CD14-positive monocyte (primary cell): ENCODE data around the gene AGPAT3. TPM values are rescaled to one million over a fixed set of nuclear protein-coding genes. Genes with fewer than 3 reads are reported as not detected.

Experiments used
- DNase-seq, 3 donors: peaks; one replicate each; pipeline ENCODE4 v3.0.0-alpha.2; 2011 to 2022
- H2AFZ ChIP-seq: 2 replicates; pipeline ENCODE4 v1.6.0; 2012; ENCODE audit warnings: mild to moderate bottlenecking, low read depth, low read length, inconsistent platforms; ENCODE audit not compliant: insufficient read depth, poor library complexity, severe bottlenecking
- H3K27ac ChIP-seq, 2 donors: 1 replicate in 1 of 2; 2 replicates in 1 of 2; pipeline ENCODE4 v1.5.1; 2012 to 2013; ENCODE audit warnings: low read length in 2 of 2, control low read depth in 1 of 2, inconsistent platforms in 1 of 2, low read depth in 1 of 2, mild to moderate bottlenecking in 1 of 2
- H3K27me3 ChIP-seq, 2 donors: one replicate each; pipeline versions ENCODE4 v1.6.0 to v1.6.1; 2011 to 2013; ENCODE audit warnings: low read length in 2 of 2; ENCODE audit not compliant: control insufficient read depth in 2 of 2, insufficient read depth in 2 of 2
- H3K36me3 ChIP-seq, 2 donors: replicated peaks in 1 of 2; 1 replicate in 1 of 2; 2 replicates in 1 of 2; pipeline versions ENCODE4 v1.5.1 to v1.6.1; 2012 to 2013; ENCODE audit warnings: low read length in 2 of 2, control low read depth in 1 of 2, inconsistent platforms in 1 of 2, mild to moderate bottlenecking in 1 of 2; ENCODE audit not compliant: insufficient read depth in 2 of 2, control insufficient read depth in 1 of 2
- H3K4me1 ChIP-seq, 2 donors: 1 replicate in 1 of 2; 2 replicates in 1 of 2; pipeline versions ENCODE4 v1.5.1 to v1.6.1; 2012 to 2013; ENCODE audit warnings: low read length in 2 of 2, control low read depth in 1 of 2, inconsistent platforms in 1 of 2, mild to moderate bottlenecking in 1 of 2, moderate library complexity in 1 of 2; ENCODE audit not compliant: insufficient read depth in 2 of 2, control insufficient read depth in 1 of 2
- H3K4me2 ChIP-seq: replicated peaks from 2 replicates; pipeline ENCODE3; 2012; ENCODE audit warnings: low read length, moderate library complexity, mild to moderate bottlenecking; ENCODE audit not compliant: poor library complexity, severe bottlenecking; ENCODE audit errors: extremely low read depth
- H3K4me3 ChIP-seq, 3 experiments: fragments of 200-600 bp in 1 of 3; sonication (generic) in 1 of 3; replicated peaks in 1 of 3; 1 replicate in 2 of 3; 2 replicates in 1 of 3; pipeline ENCODE4 v1.5.1; 2011 to 2013; ENCODE audit warnings: low read length in 3 of 3, mild to moderate bottlenecking in 3 of 3, control low read depth in 2 of 3, low read depth in 2 of 3, inconsistent platforms in 1 of 3, moderate library complexity in 1 of 3
- H3K79me2 ChIP-seq: 2 replicates; pipeline ENCODE4 v1.6.0; 2012; ENCODE audit warnings: mild to moderate bottlenecking, control low read depth, inconsistent platforms, low read length, moderate library complexity; ENCODE audit not compliant: insufficient read depth
- H3K9ac ChIP-seq: 2 replicates; pipeline ENCODE4 v1.6.0; 2017; ENCODE audit warnings: low read length, mild to moderate bottlenecking; ENCODE audit not compliant: insufficient read depth, poor library complexity, severe bottlenecking
- H3K9me3 ChIP-seq, 2 donors: replicated peaks in 1 of 2; 1 replicate in 1 of 2; 2 replicates in 1 of 2; pipeline versions ENCODE4 v1.5.1 to v1.6.1; 2012 to 2013; ENCODE audit warnings: low read length in 2 of 2, control low read depth in 1 of 2; ENCODE audit not compliant: control insufficient read depth in 1 of 2, insufficient read depth in 1 of 2
- H4K20me1 ChIP-seq: 2 replicates; pipeline ENCODE4 v1.6.0; 2012; ENCODE audit warnings: mild to moderate bottlenecking, low read length, control low read depth, moderate library complexity; ENCODE audit not compliant: insufficient read depth
- H3K27ac Mint-ChIP-seq, 7 donors: one replicate each; pipeline ENCODE4 v1.8.0; 2020; ENCODE audit warnings: mild to moderate bottlenecking in 7 of 7, mixed read lengths in 7 of 7, moderate library complexity in 6 of 7, inconsistent platforms in 2 of 7
- H3K27me3 Mint-ChIP-seq, 3 donors: one replicate each; pipeline ENCODE4 v1.8.0; 2021 to 2022; ENCODE audit warnings: low read depth in 3 of 3, mild to moderate bottlenecking in 3 of 3, mixed read lengths in 3 of 3, moderate library complexity in 3 of 3, inconsistent platforms in 1 of 3
- H3K36me3 Mint-ChIP-seq, 2 donors: one replicate each; pipeline ENCODE4 v1.8.0; 2020; ENCODE audit warnings: mixed read lengths in 2 of 2, inconsistent platforms in 1 of 2, mild to moderate bottlenecking in 1 of 2
- H3K4me1 Mint-ChIP-seq: one replicate; pipeline ENCODE4 v1.8.0; 2020; ENCODE audit warnings: mild to moderate bottlenecking, mixed read lengths
- H3K4me3 Mint-ChIP-seq, 2 donors: one replicate each; pipeline ENCODE4 v1.8.0; 2020; ENCODE audit warnings: mild to moderate bottlenecking in 2 of 2, mixed read lengths in 2 of 2, moderate library complexity in 1 of 2
- H3K9me3 Mint-ChIP-seq, 7 donors: one replicate each; pipeline ENCODE4 v1.8.0; 2020 to 2022; ENCODE audit warnings: mixed read lengths in 7 of 7, mild to moderate bottlenecking in 6 of 7, moderate library complexity in 6 of 7, inconsistent platforms in 2 of 7
- WGBS: methylation state at CpG from one replicate; pipeline ENCODE4 v1.1.5; 2013; ENCODE audit warnings: missing lambda C conversion rate; ENCODE audit not compliant: insufficient coverage; 5-methylcytosine and 5-hydroxymethylcytosine counted together
- intact Hi-C, 2 donors: fragments of 100-400 bp; cut with micrococcal nuclease; formaldehyde crosslinking; loops; one replicate each; pipeline versions ENCODE4 v1.15.0 to v1.15.1; 2023
- polyA plus RNA-seq, 3 donors: library from polyadenylated mRNA; depleted of rRNA in 1 of 3; unstranded in 2 of 3; stranded (reverse) in 1 of 3; fragments of 300-500 nt in 2 of 3; fragments of >200 nt in 1 of 3; fragmentation: Illumina TruSeq in 2 of 3; gene quantifications; 1 replicate in 2 of 3; 2 replicates in 1 of 3; pipeline ENCODE4 v1.2.3, GENCODE V29; 2012 to 2021
- TF ChIP-seq, protein P1 (sequence below): fragments of 200-600 bp; IDR thresholded peaks from one replicate; pipeline ENCODE4 v1.8.0; 2022; ENCODE audit warnings: antibody characterized with exemption, mild to moderate bottlenecking

Gene AGPAT3
- polyA plus RNA-seq, 3 donors: 24.9 to 49.3 (median 26.2) TPM

- Mint-ChIP-seq H3K27ac (no peak overlapping the region), H3K27me3 (peaks cover 0 to 3% (median 0%) of the 10 kb centered on the region in 3 donors), H3K4me3 (no peak overlapping the region), H3K4me1 (peaks cover 36% of the 10 kb centered on the region), H3K36me3 (peaks cover 36 to 57% of the 10 kb centered on the region in 2 donors), H3K9me3 (peaks cover 0 to 2% (median 0%) of the 10 kb centered on the region in 7 donors)
- Histone ChIP-seq H3K27me3 (no peaks in the 10 kb centered on the region), H3K4me3 (no peak overlapping the region), H3K4me1 (peaks cover 14 to 15% of the 10 kb centered on the region in 2 donors), H3K79me2 (peaks cover 99% of the 10 kb centered on the region), H3K36me3 (peaks cover 31 to 62% of the 10 kb centered on the region in 2 donors), H3K4me2 (no peak overlapping the region), H3K9ac (no peak overlapping the region), H4K20me1 (peaks cover 100% of the 10 kb centered on the region), H2AFZ (no peak overlapping the region), H3K9me3 (no peaks in the 10 kb centered on the region), H3K27ac (no peak overlapping the region)
- intact Hi-C loops: no loop called here
- DNase-seq: no peak
- 99% methylated on average over 6 of the region's 8 CpGs for whole genome bisulfite sequencing
- TF ChIP-seq, protein P1, sequence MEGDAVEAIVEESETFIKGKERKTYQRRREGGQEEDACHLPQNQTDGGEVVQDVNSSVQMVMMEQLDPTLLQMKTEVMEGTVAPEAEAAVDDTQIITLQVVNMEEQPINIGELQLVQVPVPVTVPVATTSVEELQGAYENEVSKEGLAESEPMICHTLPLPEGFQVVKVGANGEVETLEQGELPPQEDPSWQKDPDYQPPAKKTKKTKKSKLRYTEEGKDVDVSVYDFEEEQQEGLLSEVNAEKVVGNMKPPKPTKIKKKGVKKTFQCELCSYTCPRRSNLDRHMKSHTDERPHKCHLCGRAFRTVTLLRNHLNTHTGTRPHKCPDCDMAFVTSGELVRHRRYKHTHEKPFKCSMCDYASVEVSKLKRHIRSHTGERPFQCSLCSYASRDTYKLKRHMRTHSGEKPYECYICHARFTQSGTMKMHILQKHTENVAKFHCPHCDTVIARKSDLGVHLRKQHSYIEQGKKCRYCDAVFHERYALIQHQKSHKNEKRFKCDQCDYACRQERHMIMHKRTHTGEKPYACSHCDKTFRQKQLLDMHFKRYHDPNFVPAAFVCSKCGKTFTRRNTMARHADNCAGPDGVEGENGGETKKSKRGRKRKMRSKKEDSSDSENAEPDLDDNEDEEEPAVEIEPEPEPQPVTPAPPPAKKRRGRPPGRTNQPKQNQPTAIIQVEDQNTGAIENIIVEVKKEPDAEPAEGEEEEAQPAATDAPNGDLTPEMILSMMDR: no peak
These were observed 16.9 kb downstream of the AGPAT3 start for GRCh38 chr21:43881935-43882334.

DNA sequence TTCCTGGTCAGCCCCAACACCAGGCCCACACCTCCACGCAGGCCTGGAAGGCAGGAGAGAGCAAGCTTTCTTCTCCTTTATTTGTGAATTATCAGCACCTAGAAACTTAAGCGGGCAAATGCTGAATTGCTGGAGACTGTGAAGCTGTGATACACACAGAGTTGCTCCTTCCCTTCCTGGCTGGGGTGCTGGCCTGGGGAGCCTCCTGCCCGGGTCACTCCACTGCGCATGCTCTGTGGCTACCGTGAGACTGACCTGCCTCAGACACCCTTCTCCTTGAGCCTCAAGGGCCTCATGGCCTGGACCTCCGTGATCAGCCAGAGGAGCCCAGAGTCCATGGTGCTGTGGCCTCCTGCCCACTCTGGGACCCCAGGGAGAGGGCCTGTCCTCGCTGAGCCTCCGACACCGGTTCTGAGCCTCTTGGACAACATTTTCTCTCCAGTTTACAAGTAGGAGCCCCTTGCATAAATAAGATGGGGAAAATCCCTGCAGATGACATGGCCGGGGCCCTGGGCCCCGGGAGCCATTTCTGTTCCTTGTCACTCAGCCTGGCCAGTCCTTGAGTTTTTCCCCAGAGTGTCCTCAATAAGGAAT, 18.0 kb downstream of the AGPAT3 start:
- H3K79me2 ChIP-seq: peaks cover 99% of the 10 kb centered on the region
- H3K4me3 Mint-ChIP-seq: no peak overlapping the region

More for the DNA sequence above, 18.0 kb downstream of the AGPAT3 start:
- Histone ChIP-seq H4K20me1 (peaks cover 100% of the 10 kb centered on the region), H2AFZ (no peak overlapping the region), H3K4me2 (no peak overlapping the region), H3K9me3 (no peaks in the 10 kb centered on the region), H3K9ac (no peak overlapping the region), H3K27ac (peak overlapping the region in 1 of 2 donors; percentile 13), H3K4me1 (peaks cover 14 to 15% of the 10 kb centered on the region in 2 donors), H3K4me3 (no peak overlapping the region), H3K36me3 (peaks cover 26 to 62% of the 10 kb centered on the region in 2 donors), H3K27me3 (no peaks in the 10 kb centered on the region)
- Mint-ChIP-seq H3K27ac (peak overlapping the region in 3 of 7 donors; percentile 6 to 56 (median 54)), H3K36me3 (peaks cover 37 to 58% of the 10 kb centered on the region in 2 donors), H3K4me1 (peaks cover 36% of the 10 kb centered on the region), H3K27me3 (peaks cover 0 to 3% (median 0%) of the 10 kb centered on the region in 3 donors), H3K9me3 (peaks cover 0 to 2% (median 0%) of the 10 kb centered on the region in 7 donors)
- DNase-seq: no peak
- TF ChIP-seq, protein P1: no peak
- 97% methylated on average over 6 of the region's 11 CpGs for WGBS
- intact Hi-C loops: no loop called here
